ENCODE measurements around the gene DEAF1.
A peak's percentile ranks its signal among the peaks of the same experiment; 100 is the strongest.

Gene DEAF1

GRCh38 chr11:679271-680207 lies 15.5 kb downstream of the DEAF1 start:
- Mint-ChIP-seq H3K9me3 (no peaks in the 10 kb centered on the region), H3K36me3 (peaks cover 87% of the 10 kb centered on the region), H3K4me3 (no peak overlapping the region), H3K4me1 (peaks cover 13% of the 10 kb centered on the region), H3K27ac (no peak overlapping the region)
- ATAC-seq (no peak), DNase-seq (ENCODE audit: low spot score in 2 of 2) (no peak)

GRCh38 chr11:678297-678696 lies 16.7 kb downstream of the DEAF1 start:
- H3K27ac Mint-ChIP-seq = no peak overlapping the region
- H3K36me3 Mint-ChIP-seq = peaks cover 87% of the 10 kb centered on the region
- DNase-seq (ENCODE audit: low spot score in 2 of 2) (no peak), ATAC-seq (no peak)
- no peak overlapping the region for H3K4me3 Mint-ChIP-seq
- H3K9me3 Mint-ChIP-seq = no peaks in the 10 kb centered on the region
- peaks cover 13% of the 10 kb centered on the region for H3K4me1 Mint-ChIP-seq

- no peaks in the 10 kb centered on the region for H3K9me3 Mint-ChIP-seq
- no peak for ATAC-seq
- no peak overlapping the region for H3K4me3 Mint-ChIP-seq
- no peak overlapping the region for H3K27ac Mint-ChIP-seq
- H3K36me3 Mint-ChIP-seq = peaks cover 96% of the 10 kb centered on the region
- peaks cover 4% of the 10 kb centered on the region for H3K4me1 Mint-ChIP-seq
- no peak for DNase-seq (ENCODE audit: low spot score in 2 of 2)
These were observed 20.6 kb downstream of the DEAF1 start for GRCh38 chr11:674406-674805.

- ATAC-seq = no peak
- H3K9me3 Mint-ChIP-seq = no peaks in the 10 kb centered on the region
- no peak overlapping the region for H3K4me3 Mint-ChIP-seq
- peaks cover 93% of the 10 kb centered on the region for H3K36me3 Mint-ChIP-seq
- no peak for DNase-seq (ENCODE audit: low spot score in 2 of 2)
- H3K4me1 Mint-ChIP-seq = peaks cover 4% of the 10 kb centered on the region
- no peak overlapping the region for H3K27ac Mint-ChIP-seq
These were observed 21.2 kb downstream of the DEAF1 start for GRCh38 chr11:673866-674265.

DNA sequence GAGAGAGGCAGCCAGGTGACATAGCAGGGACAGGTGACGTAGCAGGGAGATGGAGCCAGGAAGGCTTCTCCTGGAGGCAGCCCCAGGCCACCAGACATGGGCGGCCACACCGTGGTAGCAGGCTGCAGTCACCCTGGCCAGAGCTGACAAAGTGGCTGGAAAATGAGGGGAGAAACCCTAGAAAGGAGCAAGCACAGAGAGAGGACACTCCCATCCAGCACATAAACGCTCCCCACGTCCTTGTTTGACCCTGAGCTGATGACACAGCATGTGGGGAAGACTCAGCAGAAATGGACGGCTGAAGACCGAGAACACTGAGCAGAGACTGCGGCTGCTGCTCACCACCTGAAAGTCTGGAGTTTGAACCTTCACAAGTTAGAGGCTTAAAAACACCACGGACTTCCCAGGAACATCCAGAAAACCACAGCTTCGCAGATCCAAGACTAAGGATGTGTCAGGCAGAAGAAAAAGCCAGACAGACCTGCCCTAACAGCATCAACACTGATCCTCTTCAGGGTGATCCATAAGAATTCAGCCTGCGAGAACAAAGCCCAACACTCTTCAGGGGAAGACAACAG lies 29.2 kb downstream of the DEAF1 start:
- Mint-ChIP-seq H3K9me3 (no peaks in the 10 kb centered on the region), H3K36me3 (peaks cover 55% of the 10 kb centered on the region), H3K4me3 (no peak overlapping the region), H3K4me1 (peaks cover 7% of the 10 kb centered on the region), H3K27ac (peak overlapping the region; percentile 40)
- no peak for DNase-seq (ENCODE audit: low spot score in 2 of 2)
- no peak for ATAC-seq

DNA sequence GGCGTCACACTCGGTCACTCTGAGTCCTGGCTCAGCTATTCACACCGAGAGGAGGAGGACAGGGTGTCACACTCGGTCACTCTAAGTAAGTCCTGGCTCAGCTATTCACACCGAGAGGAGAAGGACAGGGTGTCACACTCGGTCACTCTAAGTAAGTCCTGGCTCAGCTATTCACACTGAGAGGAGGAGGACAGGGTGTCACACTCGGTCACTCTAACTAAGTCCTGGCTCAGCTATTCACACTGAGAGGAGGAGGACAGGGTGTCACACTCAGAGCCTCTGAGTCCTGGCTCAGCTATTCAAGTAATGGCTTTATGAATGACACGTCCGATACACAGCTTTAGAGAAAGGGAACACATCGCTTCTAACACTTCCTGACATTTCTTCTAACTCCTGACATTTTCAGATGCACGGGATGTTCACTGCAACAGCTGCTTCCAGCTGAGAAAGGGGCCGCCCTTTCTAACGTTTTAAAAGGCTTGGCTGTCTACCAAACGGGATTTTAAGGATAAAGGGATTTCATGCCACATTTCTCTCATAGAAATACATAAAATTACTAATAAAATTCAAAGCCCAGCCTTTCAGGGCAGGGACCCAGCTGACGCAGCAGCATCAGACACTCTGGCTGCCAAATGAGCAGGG lies 29.8 kb downstream of the DEAF1 start:
- Mint-ChIP-seq H3K36me3 (peaks cover 49% of the 10 kb centered on the region), H3K27ac (peak overlapping the region; percentile 40), H3K9me3 (no peaks in the 10 kb centered on the region), H3K4me3 (no peak overlapping the region), H3K4me1 (peaks cover 7% of the 10 kb centered on the region)
- ATAC-seq = no peak
- no peak for DNase-seq (ENCODE audit: low spot score in 2 of 2)

DNA sequence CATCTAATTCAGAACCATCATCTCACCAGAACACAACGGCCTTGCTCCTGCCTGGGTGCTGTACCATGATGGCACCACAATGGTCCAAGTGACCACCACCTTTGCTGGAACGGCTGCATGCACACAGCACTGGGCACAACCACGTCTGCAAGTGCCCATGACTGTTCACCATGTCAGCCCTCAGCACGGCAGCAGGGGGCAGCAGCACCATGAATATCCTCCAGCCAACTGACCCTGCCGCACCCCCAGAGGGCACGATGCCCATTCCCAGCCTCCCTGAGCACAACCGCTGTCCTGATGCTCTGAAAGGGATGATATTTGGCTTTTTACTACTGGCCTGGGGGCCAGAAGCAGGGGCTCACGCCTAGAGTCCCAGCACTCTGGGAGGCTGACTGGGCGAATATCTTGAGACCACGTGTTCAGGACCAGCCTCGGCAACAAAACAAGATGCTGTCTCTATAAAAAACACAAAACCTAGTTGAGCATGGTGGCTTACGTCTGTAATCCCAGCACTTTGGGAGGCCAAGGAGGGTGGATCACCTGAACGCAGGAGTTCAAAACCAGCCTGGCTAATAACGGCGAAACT lies 32.2 kb downstream of the DEAF1 start:
- Mint-ChIP-seq H3K9me3 (no peaks in the 10 kb centered on the region), H3K4me3 (no peak overlapping the region), H3K4me1 (peaks cover 7% of the 10 kb centered on the region), H3K27ac (peak overlapping the region; percentile 50), H3K36me3 (peaks cover 57% of the 10 kb centered on the region)
- peak; percentile 67 for ATAC-seq
- peak in 1 of 2 donors; percentile 66 for DNase-seq (ENCODE audit: low spot score in 2 of 2)

GRCh38 chr11:660681-661444 lies 34.2 kb downstream of the DEAF1 start:
- no peak overlapping the region for H3K4me3 Mint-ChIP-seq
- H3K36me3 Mint-ChIP-seq = peaks cover 53% of the 10 kb centered on the region

GRCh38 chr11:660281-660680 lies 34.7 kb downstream of the DEAF1 start:
- Mint-ChIP-seq H3K4me1 (peaks cover 7% of the 10 kb centered on the region), H3K36me3 (peaks cover 49% of the 10 kb centered on the region), H3K9me3 (no peaks in the 10 kb centered on the region), H3K4me3 (no peak overlapping the region), H3K27ac (no peak overlapping the region)
- DNase-seq (ENCODE audit: low spot score in 2 of 2) (no peak), ATAC-seq (no peak)

More at GRCh38 chr11:660681-661444, 34.2 kb downstream of the DEAF1 start:
- ATAC-seq = no peak
- DNase-seq (ENCODE audit: low spot score in 2 of 2) = no peak
- no peaks in the 10 kb centered on the region for H3K9me3 Mint-ChIP-seq
- H3K4me1 Mint-ChIP-seq = peaks cover 7% of the 10 kb centered on the region
- H3K27ac Mint-ChIP-seq = no peak overlapping the region

GRCh38 chr11:659532-660085 lies 35.4 kb downstream of the DEAF1 start:
- Mint-ChIP-seq H3K27ac (no peak overlapping the region), H3K36me3 (peaks cover 54% of the 10 kb centered on the region)

DNA sequence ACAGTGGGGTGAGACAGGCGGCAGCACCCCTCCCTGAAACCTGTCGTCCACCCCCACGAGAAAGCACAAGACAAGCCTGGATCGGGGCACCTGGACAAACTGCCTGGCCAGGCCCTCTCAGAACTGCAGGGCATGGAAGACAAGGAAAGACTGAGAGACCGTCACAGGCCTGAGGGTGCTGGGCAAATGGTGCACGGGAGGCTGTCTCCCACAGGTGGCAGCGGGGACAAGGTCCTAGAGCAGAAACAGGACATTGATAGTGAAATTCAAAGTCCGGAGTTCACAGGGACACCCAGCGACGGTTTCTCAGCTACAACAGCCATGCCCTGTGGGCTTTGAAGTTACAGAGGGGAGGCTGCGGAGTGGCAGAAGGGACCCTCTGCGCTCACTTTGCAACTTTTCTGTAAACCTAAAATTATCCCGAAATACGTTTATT lies 37.3 kb downstream of the DEAF1 start:
- DNase-seq (ENCODE audit: low spot score in 2 of 2) = no peak
- H3K4me3 Mint-ChIP-seq = no peak overlapping the region
- H3K27ac Mint-ChIP-seq = no peak overlapping the region
- peaks cover 4% of the 10 kb centered on the region for H3K4me1 Mint-ChIP-seq
- no peak for ATAC-seq
- H3K36me3 Mint-ChIP-seq = peaks cover 53% of the 10 kb centered on the region
- no peaks in the 10 kb centered on the region for H3K9me3 Mint-ChIP-seq

More at GRCh38 chr11:659532-660085, 35.4 kb downstream of the DEAF1 start:
- Mint-ChIP-seq H3K4me3 (no peak overlapping the region), H3K9me3 (no peaks in the 10 kb centered on the region), H3K4me1 (peaks cover 7% of the 10 kb centered on the region)
- DNase-seq (ENCODE audit: low spot score in 2 of 2) (no peak), ATAC-seq (no peak)

GRCh38 chr11:656866-657265 lies 38.2 kb downstream of the DEAF1 start:
- Mint-ChIP-seq H3K27ac (no peak overlapping the region), H3K4me3 (no peak overlapping the region), H3K9me3 (no peaks in the 10 kb centered on the region), H3K4me1 (no peaks in the 10 kb centered on the region), H3K36me3 (peaks cover 54% of the 10 kb centered on the region)
- DNase-seq (ENCODE audit: low spot score in 2 of 2) (no peak), ATAC-seq (no peak)

- Mint-ChIP-seq H3K36me3 (peaks cover 56% of the 10 kb centered on the region), H3K4me1 (no peaks in the 10 kb centered on the region), H3K27ac (no peak overlapping the region), H3K9me3 (no peaks in the 10 kb centered on the region), H3K4me3 (no peak overlapping the region)
- DNase-seq (ENCODE audit: low spot score in 2 of 2) = no peak
- ATAC-seq = no peak
These were observed 38.6 kb downstream of the DEAF1 start for GRCh38 chr11:656426-656825.

DNA sequence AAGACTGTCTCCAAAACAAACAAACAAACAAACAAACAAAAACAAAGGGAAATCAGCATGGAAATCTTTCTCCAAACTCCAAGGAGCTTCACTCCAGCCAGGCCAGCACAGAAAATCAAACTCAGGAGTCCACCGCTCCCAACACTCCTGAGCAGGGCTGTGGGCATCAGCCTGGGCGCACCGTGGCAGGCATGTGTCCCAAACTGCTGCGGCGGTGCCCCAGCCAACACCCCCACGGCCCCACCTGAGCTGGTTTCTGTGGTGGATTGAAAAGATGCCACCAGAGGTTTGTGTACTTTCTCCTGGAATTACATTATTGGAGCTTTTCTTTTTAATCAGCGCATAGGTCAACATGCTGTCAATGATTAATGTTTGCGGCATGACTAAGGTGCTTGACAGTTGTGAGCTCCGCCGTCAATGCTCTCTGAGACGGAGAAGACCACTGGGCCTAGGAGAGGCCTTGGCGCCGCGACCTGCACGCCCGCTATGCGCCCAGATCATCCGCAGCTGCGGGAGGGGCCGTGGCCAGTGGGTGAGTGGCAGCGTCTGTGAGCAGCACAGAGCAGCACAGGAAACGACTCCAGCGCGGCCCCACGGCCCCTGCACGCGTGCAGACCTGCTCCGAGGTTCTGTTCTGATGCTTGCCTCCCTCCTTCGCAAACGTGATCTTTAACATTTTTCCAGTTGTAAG lies 39.8 kb downstream of the DEAF1 start:
- no peaks in the 10 kb centered on the region for H3K4me1 Mint-ChIP-seq
- no peak for DNase-seq (ENCODE audit: low spot score in 2 of 2)
- no peak for ATAC-seq
- H3K36me3 Mint-ChIP-seq = peaks cover 68% of the 10 kb centered on the region
- no peaks in the 10 kb centered on the region for H3K9me3 Mint-ChIP-seq
- H3K27ac Mint-ChIP-seq = no peak overlapping the region
- H3K4me3 Mint-ChIP-seq = no peak overlapping the region

Data from stimulated activated effector memory CD8-positive, alpha-beta T cell treated with anti-CD3 and anti-CD28 coated beads, Interleukin-12 subunit alpha, Interleukin-12 subunit beta, amount 100 ng/mL, for 72 hours (primary cell).